Fibroblast of upper back skin (primary cell): ENCODE results near the gene ARR3.
"Not testable (repeated sequence)": the region's sequence is repeated elsewhere in the genome, so short reads cannot be mapped to it uniquely, and the experiment has no call there.

Source experiments
- DNase-seq: peaks from one replicate; pipeline ENCODE4 v3.0.0-alpha.2; 2013

Gene ARR3

GRCh38 chrX:70281951-70282350 is 13.8 kb downstream of the ARR3 start, which contains the start of gene RAB41:
RAB41 (plus strand) TSS chrX:70282172; CDS start chrX:70282218, 46 bp downstream.
- no peak for DNase-seq

DNA sequence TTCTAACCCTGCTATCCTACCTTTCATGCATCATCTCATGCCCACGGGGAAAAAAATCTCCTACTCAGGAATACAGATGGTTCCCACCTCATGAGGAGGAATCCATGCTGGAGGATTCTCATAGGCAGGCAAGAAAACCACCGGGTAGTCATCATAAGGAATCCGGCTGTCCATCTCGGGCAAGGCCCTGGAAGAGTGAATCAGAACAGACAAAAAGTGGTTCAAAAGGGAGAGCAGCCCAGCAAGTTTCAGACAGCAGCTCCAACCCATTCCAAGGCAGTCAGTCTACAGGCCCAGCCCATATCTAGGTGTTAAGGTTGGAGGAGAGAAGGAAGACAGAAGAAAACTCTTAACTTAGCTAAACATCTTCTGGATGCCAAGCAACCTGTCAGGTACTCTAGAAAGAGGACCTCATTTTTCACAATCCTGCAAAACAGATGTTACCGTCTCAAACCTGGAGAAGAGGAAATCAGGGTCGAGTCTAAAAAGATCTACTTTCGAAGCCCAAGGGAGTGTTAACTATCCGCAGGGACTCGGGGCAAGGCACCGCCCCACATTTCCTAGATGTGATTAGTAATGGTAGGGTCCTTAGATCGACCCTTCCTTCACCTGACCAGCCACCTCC is 21.1 kb downstream of the ARR3 start:
- DNase-seq: no peak

- DNase-seq: peak; percentile 78
These were observed 21.9 kb downstream of the ARR3 start, which contains the start of the genes KIF4A and PDZD11 for GRCh38 chrX:70289793-70290770. KIF4A (plus strand) TSS chrX:70290104; CDS start chrX:70290459, 355 bp downstream. PDZD11 (minus strand) TSS chrX:70289927; CDS start chrX:70289341, 586 bp downstream.

DNA sequence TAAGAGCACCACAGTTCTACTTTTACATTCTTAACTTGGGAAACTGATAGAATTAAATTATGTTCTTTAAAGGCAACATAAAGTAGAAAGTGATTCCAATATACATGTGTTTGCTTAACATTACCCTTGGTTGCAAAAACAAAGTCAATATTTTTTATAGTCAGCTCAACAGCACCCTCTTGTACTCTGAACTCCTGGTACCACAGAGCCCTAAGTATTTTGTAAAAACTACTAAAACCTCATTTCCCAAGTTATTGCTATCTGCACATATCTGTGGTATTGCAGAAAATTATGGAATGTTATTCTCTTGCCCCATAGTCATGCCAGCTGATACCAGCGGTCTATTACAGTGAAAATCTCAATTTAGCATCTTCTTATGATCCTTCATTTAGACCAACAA is 24.7 kb downstream of the ARR3 start:
- DNase-seq: no peak

DNA sequence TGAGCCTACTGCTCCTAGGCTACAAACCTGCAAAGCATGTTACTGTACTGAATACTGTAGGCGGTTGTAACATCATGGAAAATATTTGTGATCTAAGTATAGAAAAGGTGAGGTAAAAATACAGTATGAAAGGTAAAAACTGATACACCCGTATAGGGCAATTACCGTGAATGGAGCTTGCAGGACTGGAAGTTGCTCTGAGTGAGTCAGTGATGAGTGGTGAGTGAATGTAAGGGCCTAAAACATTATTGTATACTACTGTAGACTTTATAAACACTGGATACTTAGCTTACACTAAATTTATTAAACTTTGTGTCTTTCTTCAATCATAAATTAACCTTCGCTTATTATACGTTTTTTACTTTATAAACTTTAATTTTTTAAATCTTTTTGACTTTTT is 25.5 kb downstream of the ARR3 start:
- DNase-seq: no peak

GRCh38 chrX:70301716-70302115 is 33.6 kb downstream of the ARR3 start:
- DNase-seq: no peak

GRCh38 chrX:70313503-70313902 is 45.4 kb downstream of the ARR3 start:
- DNase-seq: peak; percentile 85

DNA sequence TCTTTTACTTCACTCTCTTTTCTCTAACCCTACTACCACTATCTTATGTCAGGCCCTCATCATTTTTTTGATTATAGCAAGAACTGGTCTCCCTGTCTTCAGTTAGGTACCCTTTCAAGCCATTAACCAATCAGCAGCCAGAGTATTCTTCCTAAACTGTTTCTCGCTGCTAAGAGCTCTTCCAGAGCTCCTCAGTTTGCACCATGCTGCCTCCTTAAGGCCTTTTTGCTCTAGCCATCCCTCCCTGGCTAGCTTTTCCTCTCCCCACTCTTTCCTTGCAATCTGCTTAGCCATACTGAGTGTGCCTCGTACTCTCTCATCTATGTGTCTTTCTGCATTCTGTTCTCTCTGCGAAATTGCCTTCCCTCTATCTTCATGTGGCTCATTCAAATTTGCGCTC is 54.6 kb downstream of the ARR3 start:
- DNase-seq: no peak

- DNase-seq: not testable (repeated sequence)
These were observed 55.5 kb downstream of the ARR3 start for GRCh38 chrX:70323628-70324027.

DNA sequence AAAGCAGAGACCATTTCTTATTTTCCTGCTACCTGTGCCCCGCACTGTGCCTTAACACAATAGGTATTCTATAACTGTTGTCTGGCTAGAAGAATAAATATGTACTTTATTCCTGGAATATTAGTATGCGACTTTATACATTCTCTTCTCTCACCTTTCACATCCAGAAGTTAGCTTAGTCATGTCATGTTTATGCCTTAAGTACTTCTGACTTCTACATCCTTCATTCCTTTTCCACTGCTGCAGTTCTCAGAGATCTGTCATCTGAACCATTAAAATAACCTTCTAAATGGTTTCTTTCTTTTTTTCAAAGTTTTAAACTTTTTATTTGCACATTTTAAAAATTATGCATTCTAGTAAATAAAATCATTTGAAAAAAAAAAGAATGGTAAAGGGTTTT is 56.2 kb downstream of the ARR3 start:
- peak; percentile 1 for DNase-seq

DNA sequence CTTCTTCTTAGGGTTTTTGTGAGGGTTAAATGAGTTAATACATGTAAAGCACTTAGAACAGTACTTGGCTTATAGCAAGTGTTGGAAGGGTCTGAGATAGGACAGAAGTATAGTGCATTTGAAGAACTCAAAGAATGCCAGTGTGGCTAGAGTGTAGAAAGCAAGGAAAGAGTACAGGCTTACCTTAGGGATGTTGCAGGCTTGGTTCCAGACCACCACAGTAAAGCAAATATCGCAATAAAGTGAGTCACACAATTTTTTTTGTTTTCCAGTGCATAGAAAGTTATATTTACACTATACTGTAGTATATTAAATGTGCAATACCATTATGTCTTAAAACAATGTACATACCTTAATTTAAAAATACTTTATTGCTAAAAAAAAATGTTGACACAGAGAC is 63.0 kb downstream of the ARR3 start:
- DNase-seq: peak; percentile 70
